H9 (cell line): Measurements from ENCODE around the gene AP4M1. TPM values are rescaled to one million over a fixed set of nuclear protein-coding genes. Genes with fewer than 3 reads are reported as not detected.

Source experiments
- DNase-seq: peaks from one replicate; pipeline ENCODE4 v3.0.0-alpha.2; 2017
- H2AFZ ChIP-seq: one replicate; pipeline ENCODE4 v1.6.1; 2013; ENCODE audit warnings: mild to moderate bottlenecking, low read length, control low read depth, moderate library complexity
- H2AK5ac ChIP-seq: 2 replicates; pipeline ENCODE4 v1.6.1; 2013; ENCODE audit warnings: low read length, control low read depth, mixed read lengths; ENCODE audit not compliant: insufficient read length
- H2BK120ac ChIP-seq: one replicate; pipeline ENCODE4 v1.6.1; 2013; ENCODE audit warnings: low read depth, mild to moderate bottlenecking, low read length, control low read depth, inconsistent platforms; ENCODE audit not compliant: poor library complexity, severe bottlenecking
- H2BK12ac ChIP-seq: 2 replicates; pipeline ENCODE4 v1.6.1; 2013; ENCODE audit warnings: low read length, control low read depth, mixed read lengths, low read depth; ENCODE audit not compliant: insufficient read length
- H2BK15ac ChIP-seq: 2 replicates; pipeline ENCODE4 v1.6.1; 2013; ENCODE audit warnings: low read depth, low read length, control low read depth
- H2BK20ac ChIP-seq: one replicate; pipeline ENCODE4 v1.6.1; 2013; ENCODE audit warnings: low read depth, mild to moderate bottlenecking, low read length, control low read depth, inconsistent platforms; ENCODE audit not compliant: poor library complexity, severe bottlenecking
- H2BK5ac ChIP-seq: 2 replicates; pipeline ENCODE4 v1.6.1; 2013; ENCODE audit warnings: low read length, control low read depth, mixed read lengths; ENCODE audit not compliant: insufficient read length
- H3K14ac ChIP-seq: 2 replicates; pipeline ENCODE4 v1.6.1; 2013; ENCODE audit warnings: low read length, control low read depth; ENCODE audit not compliant: insufficient read depth
- H3K18ac ChIP-seq: 2 replicates; pipeline ENCODE4 v1.6.1; 2013; ENCODE audit warnings: low read depth, mild to moderate bottlenecking, mixed read lengths, low read length, control low read depth; ENCODE audit not compliant: insufficient read length
- H3K23ac ChIP-seq: 2 replicates; pipeline ENCODE4 v1.6.1; 2013; ENCODE audit warnings: low read length, control low read depth, mixed read lengths, low read depth; ENCODE audit not compliant: insufficient read length
- H3K23me2 ChIP-seq: 2 replicates; pipeline ENCODE4 v1.6.1; 2013; ENCODE audit warnings: low read depth, mild to moderate bottlenecking, mixed read lengths, low read length, control low read depth; ENCODE audit not compliant: insufficient read length, poor library complexity, severe bottlenecking
- H3K27ac ChIP-seq: 2 replicates; pipeline ENCODE4 v1.5.1; 2013; ENCODE audit warnings: low read length, control low read depth, mixed read lengths, low read depth; ENCODE audit not compliant: insufficient read length
- H3K27me3 ChIP-seq: 2 replicates; pipeline ENCODE4 v1.6.1; 2013; ENCODE audit warnings: low read length, control low read depth, inconsistent platforms; ENCODE audit not compliant: insufficient read depth
- H3K4ac ChIP-seq: 2 replicates; pipeline ENCODE4 v1.6.1; 2013; ENCODE audit warnings: low read depth, mild to moderate bottlenecking, control low read depth, inconsistent platforms, low read length, moderate library complexity
- H3K4me1 ChIP-seq: 2 replicates; pipeline ENCODE4 v1.6.1; 2013; ENCODE audit warnings: low read length, control low read depth, inconsistent platforms; ENCODE audit not compliant: insufficient read depth
- H3K4me2 ChIP-seq: 2 replicates; pipeline ENCODE4 v1.6.1; 2013; ENCODE audit warnings: low read length, control low read depth, mixed read lengths; ENCODE audit not compliant: insufficient read length, insufficient read depth
- H3K56ac ChIP-seq: 2 replicates; pipeline ENCODE4 v1.6.1; 2013; ENCODE audit warnings: low read depth, mild to moderate bottlenecking, mixed read lengths, low read length, control low read depth; ENCODE audit not compliant: insufficient read length
- H3K79me1 ChIP-seq: 2 replicates; pipeline ENCODE4 v1.6.1; 2013; ENCODE audit warnings: low read depth, mild to moderate bottlenecking, moderate library complexity, low read length, control low read depth, inconsistent platforms; ENCODE audit not compliant: insufficient read depth, poor library complexity, severe bottlenecking
- H3K79me2 ChIP-seq: 2 replicates; pipeline ENCODE4 v1.6.1; 2013; ENCODE audit warnings: low read length, control low read depth, inconsistent platforms; ENCODE audit not compliant: insufficient read depth
- H3K9ac ChIP-seq: 2 replicates; pipeline ENCODE4 v1.6.1; 2013; ENCODE audit warnings: low read length, control low read depth, mixed read lengths; ENCODE audit not compliant: insufficient read length; ENCODE audit errors: extremely low read depth
- H3K9me3 ChIP-seq: one replicate; pipeline ENCODE4 v1.6.1; 2013; ENCODE audit warnings: low read depth, low read length, inconsistent platforms; ENCODE audit not compliant: control insufficient read depth
- H3T11ph ChIP-seq: one replicate; pipeline ENCODE4 v1.6.1; 2013; ENCODE audit warnings: mild to moderate bottlenecking, low read length, control low read depth, inconsistent platforms
- H4K20me1 ChIP-seq: one replicate; pipeline ENCODE4 v1.6.1; 2013; ENCODE audit not compliant: control insufficient read depth, insufficient read length, insufficient read depth
- H4K5ac ChIP-seq: 2 replicates; pipeline ENCODE4 v1.6.1; 2013; ENCODE audit warnings: low read depth, mild to moderate bottlenecking, mixed read lengths, low read length, control low read depth; ENCODE audit not compliant: insufficient read length
- H4K8ac ChIP-seq: replicated peaks from 2 replicates; pipeline ENCODE4 v1.6.1; 2013; ENCODE audit warnings: low read length, control low read depth, mixed read lengths, low read depth; ENCODE audit not compliant: insufficient read length
- H4K91ac ChIP-seq: 2 replicates; pipeline ENCODE4 v1.6.1; 2013; ENCODE audit warnings: low read depth, mild to moderate bottlenecking, moderate library complexity, mixed read lengths, low read length, control low read depth; ENCODE audit not compliant: insufficient read length
- H3K27ac Mint-ChIP-seq, 3 experiments: 2 replicates in 2 of 3; 3 replicates in 1 of 3; pipeline ENCODE4 v1.8.0; 2020 to 2021; ENCODE audit warnings: mixed read lengths in 3 of 3, mild to moderate bottlenecking in 1 of 3, moderate library complexity in 1 of 3
- H3K27me3 Mint-ChIP-seq: 2 replicates; pipeline ENCODE4 v1.8.0; 2021; ENCODE audit warnings: low read depth, mild to moderate bottlenecking, moderate library complexity, mixed read lengths
- H3K36me3 Mint-ChIP-seq, 3 experiments: 2 replicates in 2 of 3; 3 replicates in 1 of 3; pipeline ENCODE4 v1.8.0; 2020 to 2021; ENCODE audit warnings: low read depth in 3 of 3, mixed read lengths in 3 of 3; ENCODE audit not compliant: insufficient read depth in 1 of 3
- H3K4me1 Mint-ChIP-seq, 2 experiments: 2 replicates each; pipeline ENCODE4 v1.8.0; 2020; ENCODE audit warnings: mixed read lengths in 2 of 2
- H3K4me3 Mint-ChIP-seq, 2 experiments: 2 replicates in 1 of 2; 3 replicates in 1 of 2; pipeline ENCODE4 v1.8.0; 2020 to 2021; ENCODE audit warnings: mild to moderate bottlenecking in 2 of 2, mixed read lengths in 2 of 2, moderate library complexity in 1 of 2
- H3K9me3 Mint-ChIP-seq, 2 experiments: 2 replicates in 1 of 2; 3 replicates in 1 of 2; pipeline ENCODE4 v1.8.0; 2020; ENCODE audit warnings: mild to moderate bottlenecking in 2 of 2, mixed read lengths in 2 of 2, moderate library complexity in 1 of 2
- WGBS: extraction: QIAGEN DNeasy Blood & Tissue Kit; methylation state at CpG from one replicate; pipeline ENCODE4 v1.1.7; 2013; ENCODE audit warnings: missing lambda C conversion rate, low lambda C conversion rate, mixed read lengths; ENCODE audit not compliant: insufficient read length; ENCODE audit errors: extremely low coverage; 5-methylcytosine and 5-hydroxymethylcytosine counted together
- total RNA-seq: library from RNA; stranded (reverse); gene quantifications from 2 replicates; pipeline ENCODE4 v1.2.1, GENCODE V29; 2021
- TF ChIP-seq, protein P1 (sequence below): fragments of 200-600 bp; sonication (generic); conservative IDR thresholded peaks from 3 replicates; pipeline ENCODE4 v1.8.0; 2021; ENCODE audit warnings: antibody characterized with exemption, mild to moderate bottlenecking

The AP4M1 gene
- total RNA-seq, 1 experiment from 2014 or later, result 18.8 TPM

DNA sequence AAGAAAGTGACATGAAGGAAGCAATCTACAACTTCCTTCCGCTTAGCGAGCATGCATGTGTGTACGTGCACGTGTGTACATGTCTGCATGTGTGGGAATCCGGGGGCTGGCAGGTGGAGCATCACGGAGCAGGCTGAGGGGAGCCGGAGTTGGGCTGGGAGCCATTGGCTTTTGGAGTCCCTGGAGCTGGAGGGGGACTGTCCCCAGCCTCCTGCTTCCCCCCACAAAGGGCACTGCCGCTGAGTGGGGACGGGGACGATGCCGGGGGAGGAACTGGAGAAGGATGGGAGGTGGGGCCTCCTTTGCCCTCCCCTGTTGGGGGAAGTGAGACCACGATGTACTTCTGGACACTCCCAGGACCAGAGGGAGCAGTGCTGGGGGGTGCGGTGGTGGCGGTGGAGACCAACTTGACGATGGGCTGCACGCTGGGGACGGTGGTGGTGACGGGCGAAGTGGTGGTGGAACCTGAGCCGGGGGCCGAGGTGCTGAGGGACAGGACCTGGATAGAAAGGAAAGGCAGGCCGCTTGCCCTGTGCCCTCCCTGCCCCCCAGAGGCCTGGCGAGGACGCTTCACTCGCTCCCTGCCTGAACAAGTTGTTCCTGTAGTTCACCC, 5.8 kb downstream of the AP4M1 start:
- peaks cover 59 to 81% (median 80%) of the 10 kb centered on the region in 3 experiments for H3K36me3 Mint-ChIP-seq
- no peak overlapping the region for H2BK15ac ChIP-seq

More for the DNA sequence above, 5.8 kb downstream of the AP4M1 start:
- Histone ChIP-seq H3K4me1 (no peaks in the 10 kb centered on the region), H3K79me1 (no peaks in the 10 kb centered on the region), H3K27me3 (no peaks in the 10 kb centered on the region), H3K23ac (no peak overlapping the region), H2BK12ac (no peak overlapping the region), H2BK20ac (no peak overlapping the region), H3K18ac (no peak overlapping the region), H2AK5ac (no peak overlapping the region), H2AFZ (no peak overlapping the region), H3K27ac (no peak overlapping the region), H4K20me1 (no peaks in the 10 kb centered on the region), H3K9me3 (no peaks in the 10 kb centered on the region), H3K79me2 (no peaks in the 10 kb centered on the region), H3K9ac (no peak overlapping the region), H4K91ac (no peak overlapping the region), H3K4ac (no peak overlapping the region), H3K4me2 (no peak overlapping the region), H2BK5ac (no peak overlapping the region), H4K8ac (no peak overlapping the region), H2BK120ac (no peak overlapping the region), H3T11ph (no peak overlapping the region), H3K14ac (no peak overlapping the region), H3K56ac (no peak overlapping the region), H4K5ac (no peak overlapping the region), H3K23me2 (no peaks in the 10 kb centered on the region)
- Mint-ChIP-seq H3K4me3 (peak overlapping the region in 1 of 2 experiments; percentile 57; a peak in 2 of 5 replicates), H3K4me1 (peaks cover 3 to 6% of the 10 kb centered on the region in 2 experiments; a peak in 3 of 4 replicates), H3K9me3 (no peaks in the 10 kb centered on the region), H3K27ac (peak overlapping the region in 1 of 3 experiments; percentile 62; a peak in 2 of 7 replicates), H3K27me3 (no peaks in the 10 kb centered on the region; the same call in 1 of the 2 replicates)
- TF ChIP-seq, protein P1, sequence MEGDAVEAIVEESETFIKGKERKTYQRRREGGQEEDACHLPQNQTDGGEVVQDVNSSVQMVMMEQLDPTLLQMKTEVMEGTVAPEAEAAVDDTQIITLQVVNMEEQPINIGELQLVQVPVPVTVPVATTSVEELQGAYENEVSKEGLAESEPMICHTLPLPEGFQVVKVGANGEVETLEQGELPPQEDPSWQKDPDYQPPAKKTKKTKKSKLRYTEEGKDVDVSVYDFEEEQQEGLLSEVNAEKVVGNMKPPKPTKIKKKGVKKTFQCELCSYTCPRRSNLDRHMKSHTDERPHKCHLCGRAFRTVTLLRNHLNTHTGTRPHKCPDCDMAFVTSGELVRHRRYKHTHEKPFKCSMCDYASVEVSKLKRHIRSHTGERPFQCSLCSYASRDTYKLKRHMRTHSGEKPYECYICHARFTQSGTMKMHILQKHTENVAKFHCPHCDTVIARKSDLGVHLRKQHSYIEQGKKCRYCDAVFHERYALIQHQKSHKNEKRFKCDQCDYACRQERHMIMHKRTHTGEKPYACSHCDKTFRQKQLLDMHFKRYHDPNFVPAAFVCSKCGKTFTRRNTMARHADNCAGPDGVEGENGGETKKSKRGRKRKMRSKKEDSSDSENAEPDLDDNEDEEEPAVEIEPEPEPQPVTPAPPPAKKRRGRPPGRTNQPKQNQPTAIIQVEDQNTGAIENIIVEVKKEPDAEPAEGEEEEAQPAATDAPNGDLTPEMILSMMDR, result no peak
- no CpG with 5 or more reads among the region's 25 CpGs for WGBS
- DNase-seq, result no peak
